Ovary (tissue), 9 donors: ENCODE measurements around the gene LRRIQ1. TPM values are rescaled to one million over a fixed set of nuclear protein-coding genes. Genes with fewer than 3 reads are reported as not detected.
"Not testable (repeated sequence)": the region's sequence is repeated elsewhere in the genome, so short reads cannot be mapped to it uniquely, and the experiment has no call there.

Experiments used
- DNase-seq, 5 donors: peaks; one replicate each; pipeline ENCODE4 v3.0.0-alpha.2; 2019 to 2020
- H3K27ac ChIP-seq, 2 donors: fragments of 200-600 bp; one replicate each; pipeline versions ENCODE4 v1.5.1 to v1.8.0; 2019 to 2022
- H3K27me3 ChIP-seq: fragments of 200-600 bp; one replicate; pipeline ENCODE4 v1.8.0; 2022
- H3K36me3 ChIP-seq: fragments of 200-600 bp; sonication (generic); one replicate; pipeline ENCODE4 v1.5.1; 2019
- H3K4me1 ChIP-seq: one replicate; pipeline ENCODE4 v1.8.1; 2013; ENCODE audit warnings: mild to moderate bottlenecking, moderate library complexity; ENCODE audit not compliant: insufficient read depth
- H3K4me3 ChIP-seq: fragments of 200-600 bp; sonication (generic); one replicate; pipeline ENCODE4 v1.5.1; 2017
- H3K9me3 ChIP-seq, 2 donors: fragments of 200-600 bp in 1 of 2; sonication (generic) in 1 of 2; one replicate each; pipeline versions ENCODE4 v1.5.1 to v1.8.1; 2013 to 2019; ENCODE audit warnings: mild to moderate bottlenecking in 1 of 2, moderate library complexity in 1 of 2
- CTCF ChIP-seq, 3 donors: fragments of 450-650 bp in 2 of 3; fragments of 200-600 bp in 1 of 3; IDR thresholded peaks; one replicate each; pipeline versions ENCODE4 v1.5.1 to v1.8.0; 2016 to 2022; ENCODE audit warnings: antibody characterized with exemption in 3 of 3, mild to moderate bottlenecking in 1 of 3
- EP300 ChIP-seq: sonication (generic); formaldehyde crosslinking; IDR thresholded peaks from one replicate; pipeline ENCODE4 v1.6.1; 2017; ENCODE audit warnings: antibody characterized with exemption
- POLR2A ChIP-seq: fragments of 450-650 bp; IDR thresholded peaks from one replicate; pipeline ENCODE4 v1.6.1; 2017; ENCODE audit warnings: antibody characterized with exemption, mild to moderate bottlenecking, moderate library complexity
- WGBS, 3 donors: extraction: QIAGEN DNeasy Blood & Tissue Kit in 1 of 3; methylation state at CpG; one replicate each; pipeline versions ENCODE4 v1.1.5 to v1.1.7; 2013 to 2017; 5-methylcytosine and 5-hydroxymethylcytosine counted together
- intact Hi-C, 4 donors: fragments of 100-400 bp; cut with DNase I; formaldehyde crosslinking; loops; one replicate each; pipeline versions ENCODE4 v1.11.0 to v1.15.1; 2022 to 2023
- polyA plus RNA-seq, 2 donors: library from polyadenylated mRNA; stranded (reverse); fragments of 200-250 nt in 1 of 2; fragments of 350-450 nt in 1 of 2; fragmentation: Illumina TruSeq in 1 of 2; extraction: RNeasy Lipid Tissue Mini Kit (QIAGEN cat#74804) in 1 of 2; gene quantifications; one replicate each; pipeline ENCODE4 v1.2.3, GENCODE V29; 2013 to 2014
- total RNA-seq, 7 donors: library from RNA; depleted of rRNA in 2 of 7; stranded (reverse); fragments of >200 nt in 2 of 7; fragmentation: NEBNext Ultra II Directional in 3 of 7; extraction: Animal tissue kit (Norgen Biotek cat#: 25700) in 3 of 7; gene quantifications; one replicate each; pipeline versions ENCODE4 v1.1.0 to v1.2.4, GENCODE V29; 2016 to 2023
- donor health status: DM: no; HTN: no; CAD: no; lungs with moderate emphysema.
- donor health status: DM: no; HTN: no; CAD: no.
- donor health status: Bipolar disorder and iron deficiency.
- donor health status: DM: yes; HTN: yes; CAD: no.
- donor health status: DM: no; HTN: no; CAD: no.
- donor health status: DM: yes; HTN: yes; CAD: no.

LRRIQ1 gene
- total and polyA plus RNA-seq, 9 donors = 0.04 to 18.6 (median 1.2) TPM; not detected in 1

GRCh38 chr12:85186236-85186635 is 150.1 kb downstream of the LRRIQ1 start:
- Histone ChIP-seq H3K36me3 (no peaks in the 10 kb centered on the region), H3K9me3 (no peaks in the 10 kb centered on the region), H3K4me3 (no peak overlapping the region), H3K4me1 (no peaks in the 10 kb centered on the region), H3K27ac (no peak overlapping the region), H3K27me3 (no peaks in the 10 kb centered on the region)
- 70 to 85% (median 73%) methylated on average over 3 of the region's 3 CpGs for WGBS, 3 donors
- TF ChIP-seq CTCF (IDR thresholded peaks at IDR 0.05) (no peak), POLR2A (no peak), EP300 (no peak)
- no peak for DNase-seq
- intact Hi-C loops = no loop called here

GRCh38 chr12:85188619-85189018 is 152.5 kb downstream of the LRRIQ1 start:
- no peak for DNase-seq
- Histone ChIP-seq H3K27ac (no peak overlapping the region), H3K4me3 (no peak overlapping the region), H3K36me3 (no peaks in the 10 kb centered on the region), H3K4me1 (no peaks in the 10 kb centered on the region), H3K9me3 (no peaks in the 10 kb centered on the region), H3K27me3 (no peaks in the 10 kb centered on the region)
- intact Hi-C loops = no loop called here
- TF ChIP-seq POLR2A (no peak), EP300 (no peak), CTCF (IDR thresholded peaks at IDR 0.05) (no peak)
- WGBS, 3 donors = 85 to 88% (median 87%) methylated on average over 3 of the region's 3 CpGs

GRCh38 chr12:85190728-85191127 is 154.6 kb downstream of the LRRIQ1 start:
- Histone ChIP-seq H3K9me3 (no peaks in the 10 kb centered on the region), H3K4me3 (no peak overlapping the region), H3K36me3 (no peaks in the 10 kb centered on the region), H3K27me3 (no peaks in the 10 kb centered on the region), H3K4me1 (no peaks in the 10 kb centered on the region), H3K27ac (no peak overlapping the region)
- DNase-seq = no peak
- intact Hi-C loops = no loop called here
- TF ChIP-seq CTCF (IDR thresholded peaks at IDR 0.05) (no peak), EP300 (no peak), POLR2A (no peak)
- WGBS, 3 donors = 47 to 55% (median 54%) methylated on average over 2 of the region's 2 CpGs

- H3K9me3 ChIP-seq, H3K4me1 ChIP-seq, intact Hi-C loops, DNase-seq, H3K4me3 ChIP-seq, H3K27ac ChIP-seq, H3K27me3 ChIP-seq, H3K36me3 ChIP-seq: not testable (repeated sequence)
- WGBS, 3 donors = 82 to 88% (median 83%) methylated on average over 3 of the region's 3 CpGs
These were observed 167.7 kb downstream of the LRRIQ1 start for GRCh38 chr12:85203809-85204208.

- no peak overlapping the region for H3K4me3 ChIP-seq
- H3K27me3 ChIP-seq = no peaks in the 10 kb centered on the region
- no peak for TF ChIP-seq POLR2A
- no peak for TF ChIP-seq CTCF (IDR thresholded peaks at IDR 0.05)
- TF ChIP-seq EP300 = no peak
- H3K27ac ChIP-seq = no peak overlapping the region
- no peaks in the 10 kb centered on the region for H3K36me3 ChIP-seq
- 69 to 100% (median 83%) methylated on average over 2 to 4 of the region's 4 CpGs for WGBS, 3 donors
- H3K4me1 ChIP-seq = no peaks in the 10 kb centered on the region
- no peaks in the 10 kb centered on the region for H3K9me3 ChIP-seq
- intact Hi-C loops = no loop called here
- DNase-seq = peak in 1 of 5 donors; percentile 4
These were observed 170.4 kb downstream of the LRRIQ1 start for GRCh38 chr12:85206543-85206942.

GRCh38 chr12:85224339-85224738 is 188.2 kb downstream of the LRRIQ1 start:
- H3K27ac ChIP-seq, H3K9me3 ChIP-seq, DNase-seq, H3K27me3 ChIP-seq, H3K4me3 ChIP-seq, intact Hi-C loops, H3K4me1 ChIP-seq, H3K36me3 ChIP-seq: not testable (repeated sequence)
- 93 to 97% (median 96%) methylated on average over 1 of the region's 1 CpG for WGBS, 3 donors
